Measurements from ENCODE around the gene BCAP29.
"Not testable (repeated sequence)": the region's sequence is repeated elsewhere in the genome, so short reads cannot be mapped to it uniquely, and the experiment has no call there.

BCAP29 gene

DNA sequence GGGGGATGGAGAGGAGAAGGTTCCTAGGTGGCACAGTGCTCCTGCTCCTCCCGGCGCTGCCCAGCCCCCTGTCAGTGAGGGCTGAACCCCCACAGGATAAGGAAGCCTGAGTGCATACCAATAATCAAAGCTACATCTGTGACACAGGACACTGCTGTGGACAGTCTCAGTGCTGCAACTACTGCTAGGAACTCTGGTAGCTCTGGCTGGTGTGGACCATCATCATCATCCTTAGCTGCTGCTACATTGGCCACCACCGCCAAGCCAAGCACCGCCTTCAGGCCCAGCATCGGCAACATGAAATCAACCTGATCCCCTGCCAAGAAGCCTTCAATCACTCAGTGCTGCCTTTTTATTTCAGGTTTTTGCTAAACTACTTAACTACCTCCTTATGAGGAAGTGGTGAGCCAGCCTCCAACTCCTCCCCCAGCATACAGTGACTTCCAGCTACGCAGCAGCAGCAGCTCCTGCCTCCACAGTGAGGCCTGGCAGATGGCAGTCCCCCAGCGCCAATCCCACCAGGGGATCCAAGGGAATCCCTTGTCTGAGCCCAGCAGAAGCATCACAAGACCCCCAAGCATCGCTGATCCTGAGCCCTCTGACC is 48.5 kb downstream of the BCAP29 start:
- no peak for DNase-seq

DNA sequence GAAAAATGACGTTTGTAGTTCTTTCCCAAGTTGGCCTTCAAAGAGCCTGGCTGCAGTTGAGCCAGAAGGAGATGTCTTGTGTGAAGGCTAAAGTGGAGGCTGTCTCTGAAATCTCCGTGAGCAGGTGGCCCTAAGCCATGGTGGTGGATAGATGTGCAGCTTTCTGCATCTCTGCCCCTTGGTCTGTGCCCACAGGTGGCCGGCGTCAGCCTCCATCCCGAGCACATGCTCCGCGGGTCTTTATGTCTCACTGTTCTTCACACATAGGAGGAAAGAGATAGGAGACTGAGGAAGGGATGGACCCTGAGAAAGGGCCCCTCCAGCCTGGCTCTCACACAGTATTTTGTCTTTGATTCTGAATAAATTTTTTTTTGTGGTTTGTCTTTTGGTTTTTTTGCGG is 50.3 kb downstream of the BCAP29 start:
- no peak for DNase-seq

DNA sequence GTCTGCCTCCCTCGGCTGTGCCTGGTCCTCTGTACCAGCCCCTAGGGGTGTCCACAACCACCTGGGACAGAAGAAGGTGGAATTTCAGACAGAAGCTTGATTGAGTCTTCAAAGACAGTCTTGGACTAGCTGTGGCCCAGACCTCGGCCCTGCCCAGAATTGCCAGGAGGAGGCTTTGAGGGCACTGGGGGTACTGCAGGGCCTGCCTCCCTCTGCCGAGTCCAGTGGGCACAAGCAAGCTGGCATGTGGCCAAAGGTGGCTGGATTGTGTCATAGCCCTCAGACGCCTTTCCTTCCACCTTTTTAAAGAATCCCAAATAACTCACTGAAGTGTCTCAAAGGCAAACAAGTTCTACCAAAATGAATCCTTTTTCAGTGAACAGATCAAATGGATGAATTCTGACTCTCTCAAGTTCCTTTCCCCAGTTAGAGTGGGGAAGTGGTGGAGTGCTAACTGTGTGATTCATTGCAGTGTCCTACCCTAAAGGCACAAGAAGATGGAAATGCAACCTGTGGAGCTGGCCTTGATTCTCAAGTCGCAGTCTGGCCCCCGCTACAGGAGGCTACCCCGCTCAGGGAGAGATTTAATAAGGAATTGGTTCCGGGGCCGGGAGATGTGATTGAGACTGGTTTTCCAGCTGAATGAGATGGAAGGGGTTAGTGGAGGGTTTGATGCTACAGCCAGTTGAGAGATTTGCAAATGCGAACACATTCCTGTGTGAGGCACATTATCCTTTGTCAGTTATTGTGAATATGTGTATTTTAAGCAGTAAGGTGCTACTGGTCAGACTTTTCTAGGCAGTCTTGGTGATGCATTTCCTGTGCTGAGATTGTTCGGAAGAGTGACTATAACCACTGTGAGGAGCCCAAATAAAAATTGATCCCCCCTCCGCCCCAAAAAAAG is 51.8 kb downstream of the BCAP29 start:
- DNase-seq, result no peak

DNA sequence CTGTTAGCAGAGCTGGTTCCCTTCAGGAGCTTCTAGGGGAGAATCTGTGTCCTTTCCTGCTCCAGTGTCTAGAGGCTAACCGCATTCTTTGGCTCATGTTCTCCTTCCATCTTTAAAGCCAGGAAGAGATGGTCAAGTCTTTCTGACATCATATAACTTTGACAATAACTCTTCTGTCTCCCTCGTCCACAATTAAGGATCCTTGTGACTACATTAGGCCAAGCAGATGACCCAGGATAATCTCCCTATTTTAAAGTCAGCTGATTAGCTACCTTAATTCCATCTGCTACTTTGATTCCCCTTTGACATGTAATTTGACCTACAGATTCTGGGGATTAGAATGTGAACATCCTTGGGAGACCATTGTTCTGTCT is 52.4 kb downstream of the BCAP29 start:
- DNase-seq, result no peak

DNA sequence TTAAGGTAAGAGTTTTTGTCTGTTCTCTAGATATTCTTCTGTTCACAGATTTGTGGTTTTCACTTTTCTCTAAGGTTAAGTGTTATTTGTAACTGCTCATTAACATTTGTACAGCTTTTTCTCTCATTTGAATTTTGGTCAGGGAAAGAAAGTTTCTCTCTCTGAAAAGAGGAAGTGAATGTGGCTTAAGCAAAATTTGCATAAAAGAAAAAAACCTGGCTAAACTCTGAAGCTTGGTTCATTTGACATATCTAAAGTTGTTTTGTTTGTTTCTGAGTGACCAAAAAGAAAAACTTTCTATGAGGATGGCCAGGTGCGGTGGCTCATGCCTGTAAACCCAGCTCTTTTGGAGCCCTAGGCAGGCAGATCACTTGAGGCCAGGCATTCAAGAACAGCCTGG is 58.5 kb downstream of the BCAP29 start:
- DNase-seq, result no peak

DNA sequence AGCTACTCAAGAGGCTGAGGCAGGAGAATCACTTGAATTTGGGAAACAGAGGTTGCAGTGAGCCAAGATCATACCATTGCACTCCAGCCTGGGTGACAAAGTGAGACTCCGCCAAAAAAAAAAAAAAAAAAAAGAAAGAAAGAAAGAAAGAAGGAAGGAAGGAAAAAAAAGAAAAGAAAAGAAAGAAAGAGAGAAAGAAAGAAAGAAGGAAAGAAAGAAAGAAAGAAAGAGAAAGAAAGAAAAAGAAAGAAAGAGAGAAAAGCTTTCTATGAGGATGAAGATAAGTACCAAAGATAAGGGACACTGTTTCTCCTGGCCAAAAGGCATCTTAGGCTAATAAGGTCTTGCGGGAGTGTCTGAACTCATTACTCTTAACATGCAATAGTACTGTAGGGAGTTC is 59.0 kb downstream of the BCAP29 start:
- DNase-seq, result not testable (repeated sequence)

DNA sequence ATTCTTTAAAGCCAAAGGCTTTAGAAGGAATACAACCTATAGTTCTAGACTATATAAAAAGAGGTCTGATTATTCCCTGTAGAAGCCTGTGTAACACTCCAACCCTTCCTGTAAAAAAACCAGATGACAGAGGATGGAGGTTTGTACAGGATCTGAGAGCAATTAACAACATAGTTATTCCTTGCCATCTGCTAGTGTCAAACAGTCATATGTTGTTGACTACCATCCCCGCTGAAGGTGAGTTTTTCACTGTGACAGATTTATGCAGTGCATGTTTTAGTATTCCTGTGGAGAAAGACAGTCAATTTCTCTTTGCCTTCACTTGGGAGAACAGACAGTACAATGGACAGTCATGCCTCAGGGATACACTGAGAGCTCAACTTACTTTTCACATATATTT is 61.6 kb downstream of the BCAP29 start:
- DNase-seq, result no peak

DNA sequence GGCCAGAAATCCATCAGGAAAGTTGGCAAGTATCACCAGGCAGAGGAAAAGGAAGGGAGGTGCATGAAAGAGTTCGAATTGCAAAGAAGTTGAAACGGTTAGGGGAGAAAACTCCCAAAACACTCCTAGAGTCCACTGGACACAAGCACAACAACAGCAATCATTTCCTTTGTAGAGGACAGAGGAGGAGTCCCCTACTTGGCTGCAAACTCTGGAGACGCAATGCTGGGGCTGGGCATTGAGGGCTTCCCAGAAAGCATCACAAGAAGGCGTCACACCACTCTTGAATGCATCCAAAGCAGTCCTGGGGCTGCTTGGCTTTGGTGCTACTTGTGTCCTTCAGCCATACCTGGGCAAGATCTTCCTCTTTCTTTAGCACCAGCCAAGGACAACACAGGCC is 62.5 kb downstream of the BCAP29 start:
- no peak for DNase-seq

DNA sequence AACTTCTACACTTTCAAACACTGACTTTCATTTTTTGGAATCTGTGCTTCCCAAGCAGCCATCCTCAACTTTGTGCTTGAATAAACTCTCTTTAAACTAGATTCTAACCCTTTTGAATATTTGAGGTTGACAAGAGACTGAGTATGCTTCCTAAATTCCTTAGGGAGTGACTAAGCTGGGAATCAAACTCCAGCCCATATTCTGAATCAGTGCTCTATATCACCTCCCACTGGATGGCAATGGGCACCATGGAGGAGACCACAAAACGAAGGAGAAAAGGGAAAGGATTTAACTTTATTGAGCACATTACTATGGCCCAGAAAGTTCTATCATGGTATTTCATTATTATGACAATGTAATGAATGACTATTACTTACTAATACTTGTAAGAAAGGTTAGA is 63.4 kb downstream of the BCAP29 start:
- DNase-seq, result no peak

DNA sequence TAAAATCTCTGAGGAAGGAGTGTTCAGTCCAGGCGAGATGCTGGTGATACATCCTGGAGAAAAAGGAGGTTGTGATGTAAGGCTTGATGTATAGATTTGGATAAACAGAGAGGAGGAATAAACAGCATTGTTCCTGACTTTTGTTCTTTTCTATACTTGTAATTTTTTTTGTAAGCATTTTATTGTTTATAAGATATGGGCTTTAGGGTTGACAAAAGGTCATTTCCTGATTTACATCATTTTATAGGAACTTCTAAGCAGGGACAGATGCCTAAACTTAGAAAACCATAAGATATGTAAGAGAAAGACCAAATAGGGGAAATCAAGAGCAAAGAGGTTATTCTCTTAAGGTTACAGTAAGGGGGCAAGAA is 63.9 kb downstream of the BCAP29 start:
- no peak for DNase-seq

DNA sequence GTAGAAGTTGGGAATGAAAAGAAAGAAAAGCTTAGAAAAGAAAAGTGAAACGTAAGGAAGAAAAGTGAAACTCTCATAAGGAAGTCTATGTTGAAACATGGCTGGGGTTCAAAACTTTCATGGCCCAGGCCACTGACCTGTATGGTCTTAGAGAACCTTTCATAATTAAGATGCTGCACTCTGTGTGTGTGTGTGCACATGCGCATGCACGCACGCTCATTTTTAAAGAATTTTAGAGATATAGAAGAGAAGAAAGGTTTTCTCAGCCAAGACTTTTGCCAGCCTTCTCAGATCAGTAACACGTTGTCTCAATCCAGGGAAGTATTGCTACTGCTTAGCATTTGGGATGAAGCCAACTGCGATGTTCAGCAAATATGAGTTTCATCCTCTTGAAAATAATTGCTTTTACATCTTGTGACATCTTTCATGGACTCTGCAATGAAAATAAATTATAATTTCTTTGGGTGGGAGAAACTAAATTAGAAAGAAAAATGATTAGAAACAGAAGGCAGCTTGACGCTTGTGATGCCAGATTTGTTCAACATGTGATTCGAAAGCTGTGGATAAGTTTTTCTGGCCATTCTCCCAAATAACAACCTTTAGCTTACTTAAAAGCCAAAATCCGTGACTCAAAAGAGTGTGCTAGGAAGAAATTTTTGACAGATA is 64.4 kb downstream of the BCAP29 start:
- no peak for DNase-seq

DNA sequence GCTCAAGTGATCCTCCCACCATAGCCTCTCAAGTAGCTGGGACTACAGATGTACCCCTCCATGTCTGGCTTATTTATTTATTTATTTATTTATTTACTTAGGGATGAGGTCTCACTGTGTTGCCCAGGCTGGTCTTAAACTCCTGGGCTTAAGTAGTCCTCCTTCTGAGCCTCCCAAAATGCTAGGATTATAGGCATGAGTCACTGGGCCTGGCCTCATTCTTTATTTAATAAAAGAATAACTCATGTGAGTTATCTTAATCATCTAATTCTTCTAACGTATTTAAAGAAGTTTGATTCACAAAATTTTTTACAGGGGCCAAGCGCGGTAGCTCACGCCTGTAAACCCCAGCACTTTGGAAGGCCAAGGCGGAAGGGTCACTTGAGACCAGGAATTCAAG is 72.6 kb downstream of the BCAP29 start:
- no peak for DNase-seq

DNA sequence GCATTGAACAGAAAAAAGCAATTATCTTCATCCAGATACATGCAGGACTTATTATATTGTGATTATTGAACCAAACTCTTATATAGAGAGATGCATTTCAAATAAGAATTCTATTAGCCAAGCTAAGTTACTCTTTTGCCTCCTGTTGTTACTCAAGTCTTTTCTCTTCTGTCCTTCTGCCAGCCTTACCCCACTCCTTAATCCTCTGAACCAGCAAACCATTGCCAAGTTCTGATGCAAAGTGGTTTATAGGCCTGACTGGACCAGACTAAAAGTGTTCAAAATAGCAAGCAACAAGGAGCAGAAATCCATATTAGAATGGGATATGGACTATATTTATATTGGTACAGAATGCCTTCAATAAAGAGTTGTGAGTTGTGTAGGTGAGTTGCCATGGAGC is 78.4 kb downstream of the BCAP29 start:
- no peak for DNase-seq

DNA sequence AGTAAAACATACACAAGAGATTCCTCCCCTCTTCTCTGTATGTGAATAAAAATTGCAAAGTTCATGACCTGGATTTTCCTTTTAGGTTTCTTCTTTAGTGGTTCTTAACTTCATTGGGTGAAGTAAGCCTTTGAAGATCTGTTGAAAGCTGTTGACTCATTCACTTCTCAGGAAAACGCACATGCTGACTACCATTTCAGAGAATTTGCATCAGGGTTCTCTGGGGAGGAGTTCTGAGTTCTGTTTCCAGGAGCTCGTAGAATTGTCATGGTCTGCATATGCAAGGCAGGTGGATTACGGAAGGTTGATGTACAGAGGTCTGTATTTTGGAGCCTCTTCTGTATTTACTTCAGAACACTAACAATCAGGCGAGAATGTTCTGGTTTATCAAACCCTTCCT is 79.6 kb downstream of the BCAP29 start:
- peak; percentile 32 to 61 for DNase-seq

DNA sequence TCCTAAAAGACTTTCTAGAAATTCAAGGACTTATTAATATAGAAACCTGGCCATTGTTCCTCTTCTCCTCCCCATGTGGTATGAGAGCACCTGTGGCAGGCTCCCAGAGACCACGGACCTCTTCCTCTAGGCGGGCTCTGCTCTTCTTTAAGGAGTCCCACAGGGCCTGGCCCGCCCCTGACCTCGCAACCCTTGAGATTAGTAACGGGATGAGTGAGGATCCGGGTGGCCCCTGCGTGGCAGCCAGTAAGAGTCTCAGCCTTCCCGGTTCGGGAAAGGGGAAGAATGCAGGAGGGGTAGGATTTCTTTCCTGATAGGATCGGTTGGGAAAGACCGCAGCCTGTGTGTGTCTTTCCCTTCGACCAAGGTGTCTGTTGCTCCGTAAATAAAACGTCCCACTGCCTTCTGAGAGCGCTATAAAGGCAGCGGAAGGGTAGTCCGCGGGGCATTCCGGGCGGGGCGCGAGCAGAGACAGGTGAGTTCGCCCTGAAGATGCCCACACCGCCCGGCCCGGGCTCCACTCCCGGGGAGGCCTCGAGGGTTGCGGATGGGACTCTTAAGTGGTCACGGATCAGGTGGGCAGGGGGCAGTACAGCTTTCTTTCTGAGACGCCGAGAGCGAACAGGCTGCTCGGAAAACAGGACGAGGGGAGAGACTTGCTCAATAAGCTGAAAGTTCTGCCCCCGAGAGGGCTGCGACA is 80.5 kb downstream of the BCAP29 start, which contains the start of gene SLC26A4:
Gene SLC26A4 (plus strand): TSS at position 448 of the 700 bp plus-strand sequence. CDS start 814 bp downstream, outside the sequence.
- DNase-seq, result peak; percentile 33 to 62

DNA sequence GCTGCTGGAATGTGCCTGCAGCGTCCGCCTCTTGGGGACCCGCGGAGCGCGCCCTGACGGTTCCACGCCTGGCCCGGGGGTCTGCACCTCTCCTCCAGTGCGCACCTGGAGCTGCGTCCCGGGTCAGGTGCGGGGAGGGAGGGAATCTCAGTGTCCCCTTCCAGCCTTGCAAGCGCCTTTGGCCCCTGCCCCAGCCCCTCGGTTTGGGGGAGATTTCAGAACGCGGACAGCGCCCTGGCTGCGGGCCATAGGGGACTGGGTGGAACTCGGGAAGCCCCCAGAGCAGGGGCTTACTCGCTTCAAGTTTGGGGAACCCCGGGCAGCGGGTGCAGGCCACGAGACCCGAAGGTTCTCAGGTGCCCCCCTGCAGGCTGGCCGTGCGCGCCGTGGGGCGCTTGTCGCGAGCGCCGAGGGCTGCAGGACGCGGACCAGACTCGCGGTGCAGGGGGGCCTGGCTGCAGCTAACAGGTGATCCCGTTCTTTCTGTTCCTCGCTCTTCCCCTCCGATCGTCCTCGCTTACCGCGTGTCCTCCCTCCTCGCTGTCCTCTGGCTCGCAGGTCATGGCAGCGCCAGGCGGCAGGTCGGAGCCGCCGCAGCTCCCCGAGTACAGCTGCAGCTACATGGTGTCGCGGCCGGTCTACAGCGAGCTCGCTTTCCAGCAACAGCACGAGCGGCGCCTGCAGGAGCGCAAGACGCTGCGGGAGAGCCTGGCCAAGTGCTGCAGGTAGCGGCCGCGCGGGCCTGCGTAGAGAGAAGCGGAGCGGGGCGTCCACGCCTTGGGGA is 81.2 kb downstream of the BCAP29 start:
- DNase-seq, result peak; percentile 44 to 65

DNA sequence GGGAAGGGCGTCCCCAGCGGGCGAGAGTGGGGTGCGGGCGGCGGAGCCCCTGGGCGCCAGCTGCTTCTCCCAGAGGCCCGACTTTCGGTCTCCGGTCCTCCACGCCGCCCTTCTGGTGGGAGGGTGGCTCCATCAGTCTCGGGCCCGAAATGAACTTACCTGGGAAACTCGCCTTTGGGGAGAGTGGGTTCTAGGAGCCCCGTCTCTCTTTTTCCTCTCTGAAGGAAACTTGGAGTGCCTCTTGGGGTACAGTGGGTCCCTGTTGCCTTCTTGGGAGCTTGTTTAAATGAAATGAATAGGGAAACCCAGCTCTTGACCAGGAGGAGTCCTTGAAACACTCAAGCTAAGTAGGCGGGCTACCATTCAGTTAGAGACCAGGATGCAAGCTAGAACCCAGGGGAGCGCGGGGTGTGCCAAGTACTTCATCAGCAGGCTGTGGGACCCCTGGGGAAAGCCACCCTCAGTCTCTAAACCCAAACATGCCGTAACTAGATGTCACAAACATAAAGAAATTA is 81.9 kb downstream of the BCAP29 start:
- DNase-seq, result no peak

DNA sequence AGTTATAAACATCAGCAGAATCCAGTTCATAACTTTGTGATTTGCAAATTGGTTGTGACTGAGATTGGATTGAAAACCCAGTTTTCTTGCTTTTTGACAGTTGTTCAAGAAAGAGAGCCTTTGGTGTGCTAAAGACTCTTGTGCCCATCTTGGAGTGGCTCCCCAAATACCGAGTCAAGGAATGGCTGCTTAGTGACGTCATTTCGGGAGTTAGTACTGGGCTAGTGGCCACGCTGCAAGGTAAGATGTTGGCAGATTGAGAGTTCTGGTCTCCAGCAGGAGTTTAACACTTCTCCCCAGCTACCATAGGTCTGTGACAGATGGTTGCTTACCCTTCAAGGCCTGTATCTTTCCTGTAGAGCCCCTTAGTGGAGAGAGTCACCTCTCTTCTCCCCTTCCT is 83.2 kb downstream of the BCAP29 start:
- DNase-seq, result no peak

DNA sequence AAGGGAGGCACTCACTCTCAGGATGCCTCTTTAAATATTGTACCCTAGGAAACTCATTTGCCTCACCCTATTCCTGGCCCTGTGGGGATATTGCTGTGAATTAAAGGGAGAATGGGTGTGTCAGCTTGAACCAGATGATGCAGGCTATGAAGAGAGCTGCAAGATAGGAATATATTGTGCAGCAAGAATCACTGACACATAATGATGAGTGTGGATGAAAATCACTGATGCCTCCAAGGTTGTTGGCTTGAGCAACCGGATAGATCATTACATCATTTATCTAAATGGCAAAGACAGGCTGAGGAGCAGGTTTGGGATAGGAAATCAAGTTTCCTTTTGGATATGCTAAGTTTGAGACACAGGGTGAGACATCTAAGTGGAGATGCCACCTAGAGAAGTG is 86.7 kb downstream of the BCAP29 start:
- DNase-seq, result no peak

DNA sequence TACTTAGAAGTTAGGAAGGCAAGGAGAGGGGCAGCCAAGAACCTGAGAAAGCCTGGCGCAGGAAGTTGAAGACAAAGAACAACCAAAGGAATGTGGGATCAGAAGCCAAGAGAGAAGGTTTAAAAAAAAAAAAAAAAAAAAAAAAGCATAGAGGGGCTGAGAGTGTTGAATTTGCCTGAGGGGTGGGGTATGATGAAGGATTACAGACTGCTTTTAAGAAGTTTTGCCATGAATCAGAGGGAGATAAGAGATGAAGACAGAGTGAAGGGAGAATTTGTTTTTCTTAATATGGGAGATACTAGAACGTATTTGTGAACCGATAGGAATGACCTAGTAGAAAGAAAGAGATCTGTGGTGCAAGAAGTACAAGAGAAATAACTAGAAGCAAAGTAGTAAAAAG is 87.3 kb downstream of the BCAP29 start:
- DNase-seq, result no peak

DNA sequence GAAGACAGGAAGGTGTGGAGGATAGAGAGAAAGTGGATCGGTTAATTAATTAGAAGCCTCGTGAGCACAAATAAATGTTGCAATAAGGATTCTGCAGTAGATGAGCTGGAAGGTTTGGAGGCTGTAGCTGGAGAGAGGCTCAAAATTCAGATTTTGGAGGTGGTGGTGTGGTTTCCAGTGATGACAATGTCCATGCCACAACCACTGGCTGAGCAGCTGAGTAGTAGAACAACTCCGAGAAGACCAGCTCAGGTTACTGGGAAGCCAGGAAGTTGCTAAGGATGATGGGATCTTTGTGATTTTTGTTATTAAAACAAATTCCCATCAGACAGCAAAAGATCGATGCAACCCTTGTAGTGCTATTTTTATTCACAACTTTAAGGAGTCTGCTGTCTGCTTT is 88.2 kb downstream of the BCAP29 start:
- DNase-seq, result no peak

Measured in stimulated activated CD4-positive, alpha-beta T cell treated with anti-CD3 and anti-CD28 coated beads, Interleukin-2, amount 100 ng/mL, for 24 hours (primary cell).